ENCODE results near the gene DIP2A. TPM values are rescaled to one million over a fixed set of nuclear protein-coding genes. Genes with fewer than 3 reads are reported as not detected.

DIP2A gene
- total and polyA plus RNA-seq, 2 experiments from 2014 or later = 19.8 to 24.6 TPM

DNA sequence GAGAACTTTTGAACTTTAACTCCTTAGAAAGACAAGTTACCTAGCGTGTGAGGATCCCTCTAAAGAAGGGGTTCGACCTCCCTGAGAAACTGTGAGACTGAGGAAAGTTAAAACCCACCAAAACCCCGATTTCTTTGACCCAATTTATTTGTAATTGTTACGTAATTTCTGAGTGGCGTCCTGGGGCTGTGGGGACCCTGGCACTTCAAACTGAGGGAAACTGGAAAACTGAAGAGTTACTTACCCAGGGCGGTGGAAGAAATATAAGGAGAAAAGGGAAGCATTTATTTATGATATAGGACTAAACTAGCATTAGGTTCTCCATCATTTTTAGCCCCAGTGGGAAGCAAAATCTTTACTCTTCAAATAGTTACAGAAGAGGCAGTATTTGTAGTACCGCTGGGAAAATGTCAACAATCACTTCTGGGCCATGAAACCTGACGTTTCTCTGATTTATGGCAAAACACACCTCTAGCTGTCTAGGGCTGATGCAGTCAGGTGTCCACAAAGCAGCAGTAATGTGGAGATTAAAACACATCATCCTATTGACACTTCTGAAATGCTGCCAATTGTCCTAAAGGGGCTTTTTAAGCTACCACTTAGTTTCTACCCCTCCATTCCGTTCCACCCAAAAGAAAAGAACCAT, 145.8 kb downstream of the DIP2A start:
- no peak for DNase-seq (ENCODE audit: low spot score)
- H3K9me3 ChIP-seq (ENCODE audit: low read depth) = no peaks in the 10 kb centered on the region
- H3K4me3 ChIP-seq = no peak overlapping the region
- no peaks in the 10 kb centered on the region for H3K79me2 ChIP-seq
- TF ChIP-seq, protein P1, sequence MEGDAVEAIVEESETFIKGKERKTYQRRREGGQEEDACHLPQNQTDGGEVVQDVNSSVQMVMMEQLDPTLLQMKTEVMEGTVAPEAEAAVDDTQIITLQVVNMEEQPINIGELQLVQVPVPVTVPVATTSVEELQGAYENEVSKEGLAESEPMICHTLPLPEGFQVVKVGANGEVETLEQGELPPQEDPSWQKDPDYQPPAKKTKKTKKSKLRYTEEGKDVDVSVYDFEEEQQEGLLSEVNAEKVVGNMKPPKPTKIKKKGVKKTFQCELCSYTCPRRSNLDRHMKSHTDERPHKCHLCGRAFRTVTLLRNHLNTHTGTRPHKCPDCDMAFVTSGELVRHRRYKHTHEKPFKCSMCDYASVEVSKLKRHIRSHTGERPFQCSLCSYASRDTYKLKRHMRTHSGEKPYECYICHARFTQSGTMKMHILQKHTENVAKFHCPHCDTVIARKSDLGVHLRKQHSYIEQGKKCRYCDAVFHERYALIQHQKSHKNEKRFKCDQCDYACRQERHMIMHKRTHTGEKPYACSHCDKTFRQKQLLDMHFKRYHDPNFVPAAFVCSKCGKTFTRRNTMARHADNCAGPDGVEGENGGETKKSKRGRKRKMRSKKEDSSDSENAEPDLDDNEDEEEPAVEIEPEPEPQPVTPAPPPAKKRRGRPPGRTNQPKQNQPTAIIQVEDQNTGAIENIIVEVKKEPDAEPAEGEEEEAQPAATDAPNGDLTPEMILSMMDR (IDR thresholded peaks at IDR 0.05; ENCODE audit: poor library complexity) = no peak
- TF ChIP-seq EZH2 (IDR thresholded peaks at IDR 0.05; ENCODE audit: borderline replicate concordance) = no peak
- no peak for TF ChIP-seq EZH2phosphoT487 (IDR thresholded peaks at IDR 0.05; ENCODE audit: low read depth, severe bottlenecking, unreplicated experiment)
- WGBS (ENCODE audit: low lambda C conversion rate, missing lambda C conversion rate) = 78% methylated on average over 9 of the region's 9 CpGs
- H4K20me1 ChIP-seq (ENCODE audit: insufficient read depth, poor library complexity, severe bottlenecking) = no peaks in the 10 kb centered on the region
- H3K4me1 ChIP-seq (ENCODE audit: insufficient read depth) = no peaks in the 10 kb centered on the region
- no peaks in the 10 kb centered on the region for H3K9me2 ChIP-seq (replicated peaks; ENCODE audit: insufficient read depth)
- H3K27ac ChIP-seq = no peak overlapping the region
- no peak overlapping the region for H2AFZ ChIP-seq
- no peaks in the 10 kb centered on the region for H3K36me3 ChIP-seq (replicated peaks; ENCODE audit: insufficient read depth, low read depth)
- H3K4me2 ChIP-seq = no peak overlapping the region
- no peaks in the 10 kb centered on the region for H3K27me3 ChIP-seq

DNA sequence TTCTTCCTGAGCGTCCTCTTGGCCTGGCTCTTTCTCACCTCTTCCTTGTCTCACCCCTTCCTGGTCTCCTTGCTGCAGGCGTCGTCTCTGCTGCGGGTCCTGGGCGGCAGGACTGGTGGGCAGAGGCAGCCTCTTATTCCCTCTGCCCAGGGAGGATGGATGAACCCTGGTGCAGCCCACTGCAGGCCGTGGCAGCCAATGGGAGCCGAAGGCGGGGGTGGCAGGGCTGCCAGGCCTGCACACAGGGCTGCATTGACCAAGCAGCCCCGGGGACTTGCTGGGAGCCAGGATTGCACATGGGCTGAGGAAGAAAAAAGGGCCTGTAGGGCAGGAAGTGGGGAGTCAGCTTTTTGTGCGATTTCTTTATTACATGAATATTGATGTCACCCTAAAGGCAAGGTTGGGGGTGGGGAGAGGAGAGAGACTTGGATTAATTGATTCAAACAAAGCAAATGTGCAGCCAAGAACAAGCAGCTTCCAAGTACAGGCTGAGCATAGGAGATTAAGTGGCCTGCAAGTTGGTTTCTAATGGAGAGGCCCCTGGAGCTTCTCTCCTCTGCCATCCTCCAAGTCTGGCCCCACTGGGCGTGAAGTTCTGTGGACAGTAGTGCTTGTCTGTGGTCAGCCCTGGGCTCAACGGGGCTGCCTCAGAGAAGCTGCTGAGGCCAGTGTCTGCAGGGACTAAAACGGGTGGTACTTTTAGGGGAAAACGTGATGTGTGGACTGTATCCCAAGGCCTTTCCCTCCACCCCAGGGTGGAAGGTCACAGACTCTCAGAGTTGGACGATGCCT, 146.5 kb downstream of the DIP2A start, which contains the start of gene S100B:
TSS of gene S100B (minus strand) at position 108 of the 792 bp plus-strand sequence. CDS start 2,667 bp downstream, outside the sequence.
- no peak within 1 kb of the TSS for H3K4me2 ChIP-seq

DNA sequence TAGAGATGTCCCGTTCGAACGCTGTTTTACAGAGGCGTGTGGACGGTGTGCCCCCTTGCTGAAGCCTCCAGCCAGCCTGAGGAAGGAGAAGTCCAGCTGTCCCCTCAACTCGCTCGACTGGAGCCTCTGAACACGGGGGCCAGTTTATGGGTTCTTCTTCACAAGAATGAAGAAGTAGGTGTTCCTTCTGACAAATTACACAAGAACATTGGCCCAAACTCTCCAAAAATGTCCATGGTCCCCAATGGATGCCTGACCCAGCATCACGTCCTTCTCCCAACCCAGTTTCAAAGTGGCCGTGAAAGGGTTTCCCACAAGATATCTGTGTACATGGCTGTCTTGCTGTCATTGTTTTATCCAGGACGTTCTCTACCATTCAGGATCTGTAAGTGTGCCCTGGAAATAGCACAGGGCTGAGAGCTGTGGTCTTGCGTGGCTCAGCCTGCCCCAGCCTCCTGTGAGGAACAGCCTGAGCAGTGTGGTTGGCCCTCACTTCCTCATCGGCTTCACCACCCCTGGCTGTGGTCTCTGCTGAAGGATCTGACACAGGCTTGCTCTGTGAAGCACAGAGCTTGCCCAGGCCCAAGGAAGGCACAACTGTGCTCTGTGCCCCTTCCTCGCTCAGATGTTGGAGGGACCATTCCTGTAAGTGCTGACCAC, 147.2 kb downstream of the DIP2A start:
- 93% methylated on average over 14 of the region's 14 CpGs for WGBS (ENCODE audit: low lambda C conversion rate, missing lambda C conversion rate)
- Histone ChIP-seq H4K20me1 (ENCODE audit: insufficient read depth, poor library complexity, severe bottlenecking) (no peaks in the 10 kb centered on the region), H2AFZ (no peak overlapping the region), H3K4me1 (ENCODE audit: insufficient read depth) (no peaks in the 10 kb centered on the region), H3K9me3 (ENCODE audit: low read depth) (no peaks in the 10 kb centered on the region), H3K4me2 (no peak overlapping the region), H3K36me3 (replicated peaks; ENCODE audit: insufficient read depth, low read depth) (no peaks in the 10 kb centered on the region), H3K79me2 (no peaks in the 10 kb centered on the region), H3K9me2 (replicated peaks; ENCODE audit: insufficient read depth) (no peaks in the 10 kb centered on the region), H3K4me3 (no peak overlapping the region), H3K27me3 (no peaks in the 10 kb centered on the region), H3K27ac (no peak overlapping the region)
- TF ChIP-seq, protein P1 (IDR thresholded peaks at IDR 0.05; ENCODE audit: poor library complexity) = no peak
- no peak for DNase-seq (ENCODE audit: low spot score)

More for the DNA sequence above, 146.5 kb downstream of the DIP2A start, which contains the start of gene S100B:
- Histone ChIP-seq H3K79me2 (no peaks in the 10 kb centered on the region), H3K27ac (no peak within 1 kb of the TSS), H4K20me1 (ENCODE audit: insufficient read depth, poor library complexity, severe bottlenecking) (no peaks in the 10 kb centered on the region), H2AFZ (no peak within 1 kb of the TSS), H3K9me3 (ENCODE audit: low read depth) (no peaks in the 10 kb centered on the region), H3K4me1 (ENCODE audit: insufficient read depth) (no peaks in the 10 kb centered on the region), H3K27me3 (no peaks in the 10 kb centered on the region), H3K36me3 (replicated peaks; ENCODE audit: insufficient read depth, low read depth) (no peaks in the 10 kb centered on the region), H3K4me3 (no peak within 1 kb of the TSS), H3K9me2 (replicated peaks; ENCODE audit: insufficient read depth) (no peaks in the 10 kb centered on the region)
- WGBS (ENCODE audit: low lambda C conversion rate, missing lambda C conversion rate) = 85% methylated on average over 15 of the region's 15 CpGs
- no peak for DNase-seq (ENCODE audit: low spot score)
- TF ChIP-seq, protein P1 (IDR thresholded peaks at IDR 0.05; ENCODE audit: poor library complexity) = no peak
- no peak for TF ChIP-seq EZH2phosphoT487 (IDR thresholded peaks at IDR 0.05; ENCODE audit: low read depth, severe bottlenecking, unreplicated experiment)
- no peak for TF ChIP-seq EZH2 (IDR thresholded peaks at IDR 0.05; ENCODE audit: borderline replicate concordance)

Measured in hepatocyte (in vitro differentiated cells).